Thyroid gland (tissue), 4 donors: ENCODE data around the gene BLACAT1.

Experiments used
- POLR2A ChIP-seq, 2 donors: fragments of 450-650 bp; IDR thresholded peaks; one replicate each; pipeline ENCODE4 v1.6.1; 2017; ENCODE audit warnings: antibody characterized with exemption in 2 of 2, mild to moderate bottlenecking in 2 of 2, moderate library complexity in 1 of 2
- TF ChIP-seq, protein P1 (sequence below), 6 experiments: fragments of 200-600 bp in 3 of 6; fragments of 450-650 bp in 3 of 6; sonication (generic) in 3 of 6; IDR thresholded peaks; one replicate each; pipeline ENCODE4 v1.5.1; 2016 to 2019; ENCODE audit warnings: antibody characterized with exemption in 6 of 6, mild to moderate bottlenecking in 2 of 6, inconsistent platforms in 1 of 6, moderate library complexity in 1 of 6

DNA sequence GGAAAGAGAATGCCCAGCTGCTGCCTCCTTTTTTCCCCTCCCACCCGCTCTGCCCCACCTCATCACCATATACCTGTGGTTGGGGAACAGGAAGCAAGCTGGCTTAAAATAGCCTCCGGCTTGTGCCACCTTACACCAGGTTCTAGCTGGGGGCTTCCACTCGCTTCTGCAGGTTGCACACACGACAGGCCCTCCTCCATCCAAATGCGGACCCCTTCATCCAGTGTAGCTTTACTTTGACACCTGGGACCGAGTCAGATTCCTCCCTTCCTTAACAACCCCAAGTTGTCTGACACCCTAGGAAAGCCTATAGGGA lies 14.6 kb downstream of the BLACAT1 start:
- TF ChIP-seq, protein P1, sequence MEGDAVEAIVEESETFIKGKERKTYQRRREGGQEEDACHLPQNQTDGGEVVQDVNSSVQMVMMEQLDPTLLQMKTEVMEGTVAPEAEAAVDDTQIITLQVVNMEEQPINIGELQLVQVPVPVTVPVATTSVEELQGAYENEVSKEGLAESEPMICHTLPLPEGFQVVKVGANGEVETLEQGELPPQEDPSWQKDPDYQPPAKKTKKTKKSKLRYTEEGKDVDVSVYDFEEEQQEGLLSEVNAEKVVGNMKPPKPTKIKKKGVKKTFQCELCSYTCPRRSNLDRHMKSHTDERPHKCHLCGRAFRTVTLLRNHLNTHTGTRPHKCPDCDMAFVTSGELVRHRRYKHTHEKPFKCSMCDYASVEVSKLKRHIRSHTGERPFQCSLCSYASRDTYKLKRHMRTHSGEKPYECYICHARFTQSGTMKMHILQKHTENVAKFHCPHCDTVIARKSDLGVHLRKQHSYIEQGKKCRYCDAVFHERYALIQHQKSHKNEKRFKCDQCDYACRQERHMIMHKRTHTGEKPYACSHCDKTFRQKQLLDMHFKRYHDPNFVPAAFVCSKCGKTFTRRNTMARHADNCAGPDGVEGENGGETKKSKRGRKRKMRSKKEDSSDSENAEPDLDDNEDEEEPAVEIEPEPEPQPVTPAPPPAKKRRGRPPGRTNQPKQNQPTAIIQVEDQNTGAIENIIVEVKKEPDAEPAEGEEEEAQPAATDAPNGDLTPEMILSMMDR (IDR thresholded peaks at IDR 0.05), result no peak
- no peak for TF ChIP-seq POLR2A (IDR thresholded peaks at IDR 0.05)
